GM12891 (cell line): Measurements from ENCODE around the gene PDLIM3.
A peak's percentile ranks its signal among the peaks of the same experiment; 100 is the strongest.

Experiments
- DNase-seq: peaks from one replicate; pipeline ENCODE4 v3.0.0; 2011; ENCODE audit warnings: low spot score; ENCODE audit not compliant: insufficient read length
- FAIRE-seq: peaks from 2 replicates; lab custom pipeline; 2011; peaks lifted over from hg19 to GRCh38; lab: Jason Lieb, UNC
- PAX5 ChIP-seq: IDR thresholded peaks from 2 replicates; pipeline ENCODE4 v1.6.1; 2011; ENCODE audit warnings: low read length, moderate library complexity, mild to moderate bottlenecking; ENCODE audit not compliant: insufficient read depth, severe bottlenecking
- POLR2A ChIP-seq: IDR thresholded peaks from 2 replicates; pipeline ENCODE4 v1.6.1; 2011; ENCODE audit warnings: low read depth, low read length, control low read depth
- POLR2AphosphoS5 ChIP-seq: IDR thresholded peaks from 2 replicates; pipeline ENCODE4 v1.6.1; 2011; ENCODE audit warnings: low read depth, low read length, control low read depth
- POU2F2 ChIP-seq: IDR thresholded peaks from 2 replicates; pipeline ENCODE4 v1.6.1; 2011; ENCODE audit warnings: low read depth, mild to moderate bottlenecking, control low read depth, low read length, moderate library complexity
- SPI1 ChIP-seq: IDR thresholded peaks from 2 replicates; pipeline ENCODE4 v1.6.1; 2011; ENCODE audit warnings: low read depth, low read length, control low read depth
- TAF1 ChIP-seq: IDR thresholded peaks from 2 replicates; pipeline ENCODE4 v1.6.1; 2011; ENCODE audit warnings: low read depth, low read length, control low read depth

Gene PDLIM3

GRCh38 chr4:185480016-185480732 is 55.1 kb downstream of the PDLIM3 start:
- FAIRE-seq: no peak
- DNase-seq: no peak
- TF ChIP-seq POLR2AphosphoS5 (no peak), TAF1 (no peak), SPI1 (no peak), PAX5 (no peak), POLR2A (no peak), POU2F2 (no peak)

- FAIRE-seq: peak; percentile 54
- peak; percentile 36 for DNase-seq
Measured at GRCh38 chr4:185479507-185479971, 55.8 kb downstream of the PDLIM3 start.

GRCh38 chr4:185473247-185473646 is 62.1 kb downstream of the PDLIM3 start:
- FAIRE-seq: no peak
- DNase-seq: no peak
- TF ChIP-seq POLR2A: no peak
- TF ChIP-seq POU2F2: no peak
- no peak for TF ChIP-seq SPI1
- no peak for TF ChIP-seq POLR2AphosphoS5
- no peak for TF ChIP-seq PAX5
- TF ChIP-seq TAF1: no peak

More at GRCh38 chr4:185479507-185479971, 55.8 kb downstream of the PDLIM3 start:
- 0 out of 2 replicates have a peak, but pooled peaks have one; percentile 24 for TF ChIP-seq POU2F2
- TF ChIP-seq POLR2AphosphoS5: no peak
- no peak for TF ChIP-seq TAF1

DNA sequence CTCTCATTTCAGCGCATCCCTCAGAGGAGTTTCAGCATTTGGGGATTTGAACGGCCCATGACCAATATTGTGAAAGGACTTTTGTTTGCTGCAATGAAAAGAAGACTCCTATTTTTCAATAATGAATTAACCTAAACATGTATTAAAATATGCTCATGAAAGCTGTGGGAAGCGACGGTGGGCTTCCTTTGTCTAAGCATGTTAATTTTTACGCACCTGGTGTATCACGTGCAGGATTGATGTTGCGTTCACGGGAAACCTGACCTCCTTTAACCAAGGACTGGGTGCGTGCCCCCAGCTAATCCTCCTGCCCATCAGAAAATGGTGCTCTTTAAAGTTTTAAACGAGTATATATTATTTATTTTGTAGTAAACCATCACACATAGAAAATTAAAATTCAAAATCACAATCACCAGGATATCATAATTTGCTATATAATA is 63.2 kb downstream of the PDLIM3 start:
- no peak for TF ChIP-seq PAX5
- no peak for TF ChIP-seq TAF1
- no peak for TF ChIP-seq SPI1
- no peak for TF ChIP-seq POLR2A
- no peak for TF ChIP-seq POLR2AphosphoS5
- TF ChIP-seq POU2F2: no peak
- FAIRE-seq (peak; percentile 41), DNase-seq (peak; percentile 12)

DNA sequence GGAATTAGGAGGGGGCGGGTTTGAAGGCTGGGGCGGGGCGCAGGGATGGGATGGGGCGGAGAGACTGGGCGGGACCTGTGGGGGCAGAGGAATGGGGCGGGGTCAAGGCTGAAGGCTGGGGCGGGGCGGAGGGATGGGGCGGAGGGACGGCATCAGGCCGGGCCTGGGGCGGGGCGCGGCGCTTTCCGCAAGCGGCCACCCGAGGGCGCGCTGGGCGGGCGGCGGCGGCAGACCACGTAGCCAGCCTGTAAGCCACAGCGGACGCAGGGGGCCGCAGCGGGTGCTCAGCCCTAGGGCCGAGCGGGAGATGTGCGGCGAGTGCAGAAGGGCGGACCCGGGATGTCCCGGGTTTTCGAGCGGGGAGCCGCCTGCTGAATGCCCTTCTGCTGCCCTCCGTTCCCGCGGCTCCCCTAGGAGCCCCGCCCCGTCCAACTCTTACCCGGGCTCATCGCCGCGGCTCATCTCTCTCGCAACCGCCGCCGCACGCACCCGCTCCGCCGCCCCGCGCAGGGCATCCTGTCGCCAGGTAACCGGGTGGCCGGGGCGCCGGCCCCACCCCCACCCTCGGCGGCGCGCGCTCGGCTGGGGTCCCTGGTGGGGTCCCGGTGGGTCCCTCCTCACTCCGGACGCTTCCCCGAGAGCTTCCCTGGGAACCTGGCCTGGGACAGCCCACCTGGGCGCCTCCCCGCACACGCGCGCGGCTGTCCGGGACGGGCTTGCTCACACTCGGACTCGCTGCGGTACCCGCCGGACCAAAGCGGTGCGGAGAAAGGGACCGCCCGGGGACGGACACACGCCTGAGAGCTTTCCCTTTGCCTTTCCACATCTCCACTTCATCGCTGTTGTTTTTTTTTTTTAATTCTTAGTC is 63.8 kb downstream of the PDLIM3 start, which contains the start of gene CCDC110:
Gene CCDC110, minus strand, starts transcription at position 499 of the 868 bp plus-strand sequence. Its CDS starts 50 bp downstream, at position 449.
- TF ChIP-seq TAF1 (no peak), PAX5 (peak; percentile 32)
- DNase-seq (peak; percentile 92), FAIRE-seq (peak; percentile 89)

GRCh38 chr4:185470501-185471195 is 64.7 kb downstream of the PDLIM3 start:
- TF ChIP-seq POLR2AphosphoS5: no peak
- no peak for TF ChIP-seq POU2F2
- TF ChIP-seq PAX5: no peak
- TF ChIP-seq POLR2A: no peak
- FAIRE-seq (peak; percentile 88), DNase-seq (no peak)

- no peak for FAIRE-seq
- DNase-seq: no peak
- TF ChIP-seq POLR2AphosphoS5: no peak
- no peak for TF ChIP-seq TAF1
- no peak for TF ChIP-seq SPI1
- no peak for TF ChIP-seq POU2F2
- TF ChIP-seq PAX5: no peak
- TF ChIP-seq POLR2A: no peak
Measured at GRCh38 chr4:185469580-185470154, 65.6 kb downstream of the PDLIM3 start.

DNA sequence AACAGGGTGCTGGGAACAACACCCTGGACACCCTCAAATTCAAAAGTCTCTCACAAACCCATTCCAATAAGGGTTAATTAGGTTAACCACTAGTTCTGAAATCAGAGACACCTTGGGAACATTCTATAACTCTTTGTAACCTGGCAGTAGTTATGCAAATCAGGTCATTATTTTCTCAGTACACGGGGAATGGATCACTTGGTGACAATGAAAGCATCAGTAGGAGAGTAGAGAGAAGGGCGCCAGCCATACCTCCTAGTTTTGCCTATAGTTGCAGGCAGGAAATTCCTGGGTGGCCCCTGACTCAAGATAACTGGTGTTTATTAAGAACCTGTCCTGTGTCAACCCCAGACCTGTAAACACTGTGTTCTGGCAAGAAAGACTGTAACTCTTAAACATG is 66.3 kb downstream of the PDLIM3 start:
- TF ChIP-seq POLR2AphosphoS5 (no peak), POU2F2 (no peak), SPI1 (no peak), TAF1 (no peak), POLR2A (no peak), PAX5 (no peak)
- DNase-seq (no peak), FAIRE-seq (no peak)
